Measurements from ENCODE around the gene TBX2. TPM values are rescaled to one million over a fixed set of nuclear protein-coding genes. Genes with fewer than 3 reads are reported as not detected.

The TBX2 gene
- polyA plus RNA-seq, 4 donors, result 60.0 to 111 (median 94.8) TPM

DNA sequence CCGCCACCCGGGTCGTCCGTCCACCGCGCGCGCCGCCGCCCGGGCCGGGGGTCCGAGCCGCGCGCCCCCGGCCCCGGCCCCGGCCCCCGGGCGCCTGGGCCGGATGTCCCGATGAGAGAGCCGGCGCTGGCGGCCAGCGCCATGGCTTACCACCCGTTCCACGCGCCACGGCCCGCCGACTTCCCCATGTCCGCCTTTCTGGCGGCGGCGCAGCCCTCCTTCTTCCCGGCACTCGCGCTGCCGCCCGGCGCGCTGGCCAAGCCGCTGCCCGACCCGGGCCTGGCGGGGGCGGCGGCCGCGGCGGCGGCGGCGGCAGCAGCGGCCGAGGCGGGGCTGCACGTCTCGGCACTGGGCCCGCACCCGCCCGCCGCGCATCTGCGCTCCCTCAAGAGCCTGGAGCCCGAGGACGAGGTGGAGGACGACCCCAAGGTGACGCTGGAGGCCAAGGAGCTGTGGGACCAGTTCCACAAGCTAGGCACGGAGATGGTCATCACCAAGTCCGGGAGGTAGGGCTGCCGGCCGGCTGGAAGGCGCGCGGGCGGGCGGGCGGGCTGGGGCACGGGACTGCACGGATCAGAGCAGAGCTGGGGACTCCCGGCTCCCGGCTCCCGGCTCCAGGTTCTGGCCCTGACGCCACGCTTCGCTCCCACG is 548 bp downstream of the TBX2 start:
- DNase-seq (ENCODE audit: low read depth in 4 of 4, low spot score in 2 of 4), result no peak

DNA sequence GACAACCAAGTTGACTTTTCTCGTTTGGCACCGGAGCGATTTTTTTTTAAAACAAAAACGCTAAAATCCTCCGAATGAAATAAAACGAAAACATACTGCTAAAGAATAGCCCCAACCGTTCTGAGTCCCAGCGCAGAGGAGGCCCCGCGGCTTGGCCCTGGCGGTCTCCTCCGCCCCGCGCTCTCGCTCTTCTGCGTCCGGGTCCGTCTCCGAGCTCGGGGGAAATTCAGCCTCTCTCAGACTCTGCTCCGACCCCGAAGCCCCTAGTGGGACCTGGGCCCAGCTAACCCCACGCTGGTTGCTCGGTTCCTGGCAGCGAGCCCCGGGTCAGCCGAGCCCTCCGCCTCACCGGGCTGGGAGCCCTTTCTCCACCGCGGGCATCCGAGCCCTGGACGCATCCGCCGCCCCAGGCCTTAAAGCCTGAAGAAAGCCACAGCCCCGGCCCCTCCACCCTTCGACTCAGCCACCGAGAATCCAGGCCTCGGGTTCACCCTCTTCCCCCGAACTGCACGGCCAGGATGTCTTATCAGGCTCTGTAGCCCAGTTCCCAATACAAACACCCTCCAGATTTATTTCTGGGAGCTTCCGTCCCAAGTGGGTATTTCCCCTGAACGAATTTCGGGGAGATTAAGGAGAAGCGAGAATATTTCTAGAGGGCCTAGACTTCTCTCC is 1.2 kb downstream of the TBX2 start:
- DNase-seq (ENCODE audit: low read depth in 4 of 4, low spot score in 2 of 4), result no peak

DNA sequence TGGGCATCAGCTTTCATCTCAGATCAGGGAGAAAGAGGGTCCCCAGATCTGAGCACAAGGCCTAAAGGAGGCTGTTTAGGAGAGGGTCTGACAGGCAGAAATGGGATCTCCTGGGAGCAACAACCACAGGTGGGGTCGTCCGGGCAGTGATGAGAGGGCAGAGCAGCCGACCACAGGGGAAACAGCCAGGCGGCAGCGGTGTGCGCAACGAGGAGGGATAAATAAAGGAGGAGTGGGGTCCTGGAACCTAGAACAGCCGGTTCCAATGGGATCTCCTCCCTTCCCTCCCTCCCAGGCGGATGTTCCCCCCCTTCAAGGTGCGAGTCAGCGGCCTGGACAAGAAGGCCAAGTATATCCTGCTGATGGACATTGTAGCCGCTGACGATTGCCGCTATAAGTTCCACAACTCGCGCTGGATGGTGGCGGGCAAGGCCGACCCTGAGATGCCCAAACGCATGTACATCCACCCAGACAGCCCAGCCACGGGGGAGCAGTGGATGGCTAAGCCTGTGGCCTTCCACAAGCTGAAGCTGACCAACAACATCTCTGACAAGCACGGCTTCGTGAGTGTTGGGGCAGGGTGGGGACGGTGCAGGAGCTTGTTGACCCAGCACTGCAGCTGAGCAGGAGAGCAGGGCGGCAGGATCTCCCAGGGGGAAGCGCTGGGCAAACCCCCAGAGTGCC is 1.9 kb downstream of the TBX2 start:
- no peak for DNase-seq (ENCODE audit: low read depth in 4 of 4, low spot score in 2 of 4)

DNA sequence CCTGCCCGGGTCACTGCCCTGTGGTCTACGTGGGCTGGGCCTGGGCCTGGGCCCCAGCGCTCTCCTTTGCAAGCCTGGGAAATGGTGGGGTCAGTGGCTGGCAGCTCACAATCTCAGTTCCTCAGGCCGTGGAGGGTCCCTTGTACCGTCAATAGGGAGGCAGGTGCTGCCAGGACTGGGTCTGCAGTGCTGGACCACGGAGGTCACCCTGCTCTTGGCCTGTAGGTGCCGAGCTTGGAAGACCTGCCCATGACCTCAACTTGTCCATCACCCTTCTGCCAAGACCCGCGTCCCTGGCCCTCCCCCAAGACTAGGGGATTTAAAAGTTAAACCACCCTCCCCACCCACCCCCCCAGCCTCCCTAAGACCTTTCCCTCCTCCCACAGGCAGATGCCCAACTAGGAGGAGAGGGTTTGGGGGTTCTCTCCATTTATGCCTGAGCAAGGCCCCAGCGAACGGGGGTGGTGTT is 2.5 kb downstream of the TBX2 start:
- DNase-seq (ENCODE audit: low read depth in 4 of 4, low spot score in 2 of 4), result no peak

DNA sequence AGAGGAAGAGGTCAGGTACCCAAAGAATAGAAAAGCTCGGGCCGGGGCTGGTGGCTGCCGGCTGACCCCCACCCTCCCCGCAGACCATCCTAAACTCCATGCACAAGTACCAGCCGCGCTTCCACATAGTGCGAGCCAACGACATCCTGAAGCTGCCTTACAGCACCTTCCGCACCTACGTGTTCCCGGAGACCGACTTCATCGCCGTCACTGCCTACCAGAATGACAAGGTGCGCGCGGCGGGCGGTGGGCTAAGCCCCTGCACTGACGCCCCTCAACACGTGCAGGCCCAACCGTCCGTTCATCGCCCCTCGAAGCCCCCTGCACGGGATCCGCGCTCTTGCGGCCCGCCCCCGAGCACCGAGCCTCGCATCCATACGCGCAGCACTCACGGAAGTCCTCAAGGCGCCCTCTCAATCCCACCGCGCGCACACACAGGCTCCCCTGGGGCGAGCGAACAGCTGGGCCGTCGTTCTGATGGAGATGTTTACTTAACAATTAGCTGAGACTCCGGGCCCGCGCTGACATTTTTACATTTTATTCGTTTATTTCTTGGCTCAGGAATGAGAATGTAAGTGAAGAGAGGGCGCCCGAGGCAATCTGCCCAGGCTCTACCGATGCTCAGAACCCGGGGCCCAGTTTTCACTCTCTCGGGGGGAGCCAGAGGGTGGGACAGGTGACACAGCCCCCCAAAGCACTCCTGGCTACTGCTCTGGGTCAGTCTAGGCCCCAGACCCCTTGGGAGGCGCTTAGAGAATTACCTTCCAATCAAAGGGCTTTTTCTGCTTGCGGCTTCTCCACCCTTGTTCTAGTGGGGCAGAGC is 3.5 kb downstream of the TBX2 start:
- no peak for DNase-seq (ENCODE audit: low read depth in 4 of 4, low spot score in 2 of 4)

DNA sequence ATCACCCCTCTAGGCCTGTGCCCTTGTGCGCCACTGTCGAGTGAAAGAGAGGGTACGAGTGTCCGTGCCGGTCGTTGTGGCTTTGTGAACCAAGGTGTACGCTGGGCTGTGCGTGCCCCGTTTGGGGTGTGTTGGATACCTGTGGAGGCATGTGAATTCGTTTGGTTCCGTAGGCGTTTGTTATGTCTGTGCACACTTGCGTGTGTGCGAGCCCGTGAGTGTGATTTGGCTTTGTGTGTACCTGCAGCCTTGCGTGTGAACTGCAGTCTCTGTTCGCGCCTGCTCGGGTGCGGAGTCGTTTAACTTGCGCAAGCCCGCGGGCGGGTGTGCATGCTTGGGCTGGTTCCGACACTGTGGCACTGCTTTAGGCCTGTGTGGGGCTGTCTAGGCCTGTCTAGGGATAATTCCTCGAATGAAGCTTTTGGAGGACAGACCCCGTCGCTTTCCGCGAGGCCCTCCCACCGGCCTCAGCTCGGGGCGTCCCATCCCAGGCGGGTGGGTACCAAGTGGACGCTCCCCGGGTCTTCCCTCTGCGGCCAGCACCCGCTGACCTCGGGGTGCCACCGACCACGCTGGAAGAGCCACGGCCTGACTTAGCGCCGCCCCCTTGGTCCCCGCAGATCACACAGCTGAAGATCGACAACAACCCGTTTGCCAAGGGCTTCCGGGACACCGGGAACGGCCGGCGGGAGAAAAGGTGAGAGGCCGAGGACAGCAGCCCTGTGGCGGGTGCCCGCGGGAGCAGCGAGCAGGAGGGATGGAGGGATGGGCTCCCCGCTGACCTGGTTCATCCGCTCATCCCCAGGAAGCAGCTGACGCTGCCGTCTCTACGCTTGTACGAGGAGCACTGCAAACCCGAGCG is 4.4 kb downstream of the TBX2 start:
- DNase-seq (ENCODE audit: low read depth in 4 of 4, low spot score in 2 of 4), result no peak

DNA sequence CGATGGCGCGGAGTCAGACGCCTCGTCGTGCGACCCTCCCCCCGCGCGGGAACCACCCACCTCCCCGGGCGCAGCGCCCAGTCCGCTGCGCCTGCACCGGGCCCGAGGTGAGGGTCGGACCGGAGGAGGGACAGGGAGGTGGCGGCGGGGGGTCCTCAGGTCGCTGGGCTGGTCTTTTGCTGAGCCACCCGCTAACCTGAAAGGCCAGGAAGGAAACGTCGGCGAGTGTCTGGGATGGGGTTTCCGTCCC is 4.9 kb downstream of the TBX2 start:
- no peak for DNase-seq (ENCODE audit: low read depth in 4 of 4, low spot score in 2 of 4)

DNA sequence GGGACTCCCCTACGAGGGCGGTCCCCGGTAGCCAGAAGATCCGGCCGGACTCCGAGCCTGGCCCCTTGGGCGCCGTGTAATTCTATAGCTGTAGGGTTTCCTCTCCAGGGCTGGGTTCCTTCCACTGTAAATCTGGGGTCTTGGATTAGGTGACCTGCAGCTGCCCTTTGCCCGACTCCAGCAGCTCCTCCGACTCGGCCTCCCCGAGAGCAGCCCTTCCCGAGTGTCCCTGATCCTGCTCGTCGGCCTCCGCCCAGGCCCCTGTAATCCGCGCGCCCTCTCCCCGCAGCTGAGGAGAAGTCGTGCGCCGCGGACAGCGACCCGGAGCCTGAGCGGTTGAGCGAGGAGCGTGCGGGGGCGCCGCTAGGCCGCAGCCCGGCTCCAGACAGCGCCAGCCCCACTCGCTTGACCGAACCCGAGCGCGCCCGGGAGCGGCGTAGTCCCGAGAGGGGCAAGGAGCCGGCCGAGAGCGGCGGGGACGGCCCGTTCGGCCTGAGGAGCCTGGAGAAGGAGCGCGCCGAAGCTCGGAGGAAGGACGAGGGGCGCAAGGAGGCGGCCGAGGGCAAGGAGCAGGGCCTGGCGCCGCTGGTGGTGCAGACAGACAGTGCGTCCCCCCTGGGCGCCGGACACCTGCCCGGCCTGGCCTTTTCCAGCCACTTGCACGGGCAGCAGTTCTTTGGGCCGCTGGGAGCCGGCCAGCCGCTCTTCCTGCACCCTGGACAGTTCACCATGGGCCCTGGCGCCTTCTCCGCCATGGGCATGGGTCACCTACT is 5.5 kb downstream of the TBX2 start:
- DNase-seq (ENCODE audit: low read depth in 4 of 4, low spot score in 2 of 4), result no peak

DNA sequence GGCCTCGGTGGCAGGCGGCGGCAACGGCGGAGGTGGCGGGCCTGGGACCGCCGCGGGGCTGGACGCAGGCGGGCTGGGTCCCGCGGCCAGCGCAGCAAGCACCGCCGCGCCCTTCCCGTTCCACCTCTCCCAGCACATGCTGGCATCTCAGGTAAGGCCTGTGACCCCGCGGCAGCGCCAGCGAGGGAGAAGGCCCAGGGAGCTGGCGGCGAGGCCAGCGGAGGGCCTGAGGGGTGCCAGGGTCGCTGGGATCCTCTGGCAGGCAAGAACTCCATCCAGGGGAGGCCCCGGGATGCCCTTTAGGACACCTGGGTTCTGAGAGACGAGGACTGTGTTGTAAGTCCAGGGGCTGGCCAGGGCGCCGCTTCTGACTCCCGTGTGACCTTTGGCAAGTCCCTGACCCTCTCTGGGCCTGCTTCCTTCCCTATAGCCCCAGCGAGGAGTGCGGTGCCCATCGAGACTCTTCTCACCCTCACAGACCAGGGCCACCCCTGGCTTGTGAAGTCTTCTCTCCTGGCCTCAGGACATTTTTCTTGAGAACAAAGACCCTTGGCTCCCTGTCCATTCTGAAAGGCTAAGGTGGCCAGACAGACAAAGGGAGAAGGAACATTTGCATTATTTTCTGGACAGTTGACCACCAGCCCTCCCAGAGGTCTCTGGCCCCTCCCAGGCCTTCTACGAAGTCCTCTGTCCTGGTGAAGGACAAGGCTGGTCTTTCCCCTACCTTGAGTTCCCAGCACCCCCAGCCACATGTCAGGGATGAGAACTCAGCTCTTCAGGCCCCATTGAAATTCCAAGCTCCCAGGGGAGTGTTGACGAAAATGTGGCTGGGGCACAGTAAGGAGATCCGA is 6.3 kb downstream of the TBX2 start:
- DNase-seq (ENCODE audit: low read depth in 4 of 4, low spot score in 2 of 4), result no peak

DNA sequence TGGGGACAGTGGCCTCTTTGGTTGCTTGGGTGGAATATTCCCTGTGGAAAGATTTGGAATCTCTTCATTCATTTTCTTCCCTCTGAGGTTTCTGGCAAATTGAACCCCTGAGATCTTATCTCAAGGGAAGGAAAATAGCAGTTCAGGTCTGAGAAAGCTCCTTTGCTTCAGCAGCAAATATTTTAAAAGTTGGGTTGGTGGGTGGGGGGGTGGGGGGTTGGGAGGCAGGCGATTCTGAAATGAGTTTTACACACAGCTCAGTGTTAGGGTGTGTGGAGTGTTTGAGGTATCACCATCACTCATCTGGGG is 6.8 kb downstream of the TBX2 start:
- DNase-seq (ENCODE audit: low read depth in 4 of 4, low spot score in 2 of 4), result no peak

DNA sequence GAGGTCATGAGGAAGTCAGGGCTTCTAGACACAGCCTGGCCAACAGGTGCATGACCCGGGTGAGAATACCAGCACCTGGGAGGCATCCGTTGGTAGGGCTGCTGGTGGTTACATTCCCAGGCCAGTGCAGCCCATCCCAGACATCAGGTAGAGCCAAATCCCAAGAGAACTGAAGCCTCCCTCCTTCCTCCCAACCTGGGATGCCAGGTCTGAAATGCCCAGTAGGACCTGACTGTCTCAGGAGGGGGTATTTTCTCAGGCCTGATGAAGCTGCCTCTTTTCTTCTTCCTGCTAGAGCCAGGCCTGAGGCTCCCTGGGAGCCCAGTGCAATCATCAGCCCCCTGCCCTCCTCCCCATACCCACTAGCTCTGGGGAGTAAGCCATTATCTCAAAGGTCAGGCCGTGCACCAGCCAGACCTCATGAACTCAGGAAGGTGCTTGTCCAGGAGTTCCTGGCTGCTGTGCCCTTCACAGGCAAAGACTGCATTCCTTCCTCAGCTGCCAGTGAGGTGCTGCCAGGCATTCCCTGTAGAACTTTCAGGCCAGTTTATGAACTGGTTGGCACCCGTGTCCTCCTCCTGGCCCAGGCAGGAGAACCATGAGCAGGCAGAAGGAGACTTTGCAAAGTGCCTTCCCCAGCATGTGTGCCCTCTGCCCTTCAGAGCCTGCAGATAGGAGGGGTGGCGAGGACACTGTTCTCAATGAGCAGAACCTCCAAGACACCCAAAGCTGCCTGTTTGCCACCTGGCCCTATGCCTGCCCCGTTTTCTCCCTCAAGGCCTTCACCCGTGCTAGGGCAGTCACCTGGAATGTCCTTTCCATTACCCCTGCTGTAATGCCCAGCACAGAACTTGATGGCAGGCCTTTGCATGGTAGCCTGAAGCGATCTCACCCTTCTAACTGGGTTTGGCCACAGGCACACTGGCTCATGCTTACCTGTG is 7.6 kb downstream of the TBX2 start:
- no peak for DNase-seq (ENCODE audit: low read depth in 4 of 4, low spot score in 2 of 4)

DNA sequence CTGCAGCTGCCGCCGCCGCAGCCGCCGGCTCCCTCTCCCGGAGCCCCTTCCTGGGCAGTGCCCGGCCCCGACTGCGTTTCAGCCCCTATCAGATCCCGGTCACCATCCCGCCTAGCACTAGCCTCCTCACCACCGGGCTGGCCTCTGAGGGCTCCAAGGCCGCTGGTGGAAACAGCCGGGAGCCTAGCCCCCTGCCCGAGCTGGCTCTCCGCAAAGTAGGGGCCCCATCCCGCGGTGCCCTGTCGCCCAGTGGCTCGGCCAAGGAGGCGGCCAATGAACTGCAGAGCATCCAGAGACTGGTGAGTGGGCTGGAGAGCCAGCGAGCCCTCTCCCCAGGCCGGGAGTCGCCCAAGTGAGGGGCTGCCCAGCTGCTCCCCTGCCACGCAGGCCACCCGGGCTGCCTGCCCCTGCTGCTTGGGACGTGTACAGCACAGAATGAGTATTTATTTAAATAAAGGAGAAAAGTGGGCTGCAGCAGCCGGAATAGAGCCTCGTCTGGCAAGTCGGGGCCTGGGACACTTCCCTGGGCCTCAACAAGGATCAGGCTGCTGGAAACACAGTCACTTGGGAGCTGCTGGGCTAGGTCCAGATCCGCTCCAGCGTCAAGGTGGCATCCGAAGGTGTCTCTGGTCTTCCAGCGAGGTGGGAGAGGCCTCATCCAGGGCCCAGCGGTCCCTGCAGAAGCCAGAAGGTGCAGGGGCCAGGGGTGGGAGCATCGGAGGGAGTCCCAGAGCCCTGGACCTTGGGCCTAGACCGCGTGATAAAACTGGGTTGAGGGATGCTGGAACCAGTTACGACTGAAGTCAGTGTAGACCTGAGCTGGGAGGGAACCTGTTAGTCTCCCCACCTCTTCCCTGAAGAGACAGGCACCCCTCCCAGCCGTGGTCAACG is 8.8 kb downstream of the TBX2 start:
- no peak for DNase-seq (ENCODE audit: low read depth in 4 of 4, low spot score in 2 of 4)

DNA sequence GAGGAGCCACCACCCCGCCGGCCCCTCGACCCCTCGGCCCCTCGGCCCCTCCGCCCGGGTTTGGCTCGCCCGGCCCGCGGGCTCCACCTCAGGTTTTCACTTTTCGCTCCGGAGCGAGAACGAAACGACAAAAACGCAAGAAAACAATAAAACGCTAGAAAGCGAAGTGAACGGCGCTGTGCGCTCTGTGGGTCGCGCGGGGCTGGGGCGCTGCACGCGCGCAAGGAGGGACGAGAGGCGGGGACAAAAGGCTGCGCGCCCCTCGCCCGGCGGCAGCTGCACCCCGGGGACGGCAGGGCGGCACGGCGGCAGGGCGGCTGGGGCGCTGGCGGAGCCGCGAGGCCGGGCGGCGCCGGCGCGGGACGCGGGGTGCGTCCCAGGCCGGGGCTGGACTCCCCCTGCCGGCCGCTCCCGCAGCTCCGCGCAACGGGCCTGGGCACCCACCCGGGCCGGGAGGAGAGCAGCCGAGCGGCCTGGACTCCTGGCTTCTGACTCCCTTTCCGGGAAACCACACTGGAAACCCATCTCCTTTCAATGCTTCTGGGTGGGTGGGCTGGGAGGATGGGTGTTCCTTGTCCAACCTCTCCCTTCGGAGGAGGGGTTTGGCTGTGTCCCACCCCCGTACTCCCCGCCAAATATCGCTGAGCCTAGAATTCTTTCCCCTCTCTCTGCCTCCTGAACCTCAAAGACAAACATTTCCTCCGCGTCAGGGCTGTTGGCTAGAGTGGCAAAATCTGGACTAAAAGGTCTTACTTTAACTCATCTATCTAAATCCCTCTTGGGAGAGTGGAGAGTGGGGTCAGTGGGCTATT is 9.9 kb downstream of the TBX2 start:
- no peak for DNase-seq (ENCODE audit: low read depth in 4 of 4, low spot score in 2 of 4)

DNA sequence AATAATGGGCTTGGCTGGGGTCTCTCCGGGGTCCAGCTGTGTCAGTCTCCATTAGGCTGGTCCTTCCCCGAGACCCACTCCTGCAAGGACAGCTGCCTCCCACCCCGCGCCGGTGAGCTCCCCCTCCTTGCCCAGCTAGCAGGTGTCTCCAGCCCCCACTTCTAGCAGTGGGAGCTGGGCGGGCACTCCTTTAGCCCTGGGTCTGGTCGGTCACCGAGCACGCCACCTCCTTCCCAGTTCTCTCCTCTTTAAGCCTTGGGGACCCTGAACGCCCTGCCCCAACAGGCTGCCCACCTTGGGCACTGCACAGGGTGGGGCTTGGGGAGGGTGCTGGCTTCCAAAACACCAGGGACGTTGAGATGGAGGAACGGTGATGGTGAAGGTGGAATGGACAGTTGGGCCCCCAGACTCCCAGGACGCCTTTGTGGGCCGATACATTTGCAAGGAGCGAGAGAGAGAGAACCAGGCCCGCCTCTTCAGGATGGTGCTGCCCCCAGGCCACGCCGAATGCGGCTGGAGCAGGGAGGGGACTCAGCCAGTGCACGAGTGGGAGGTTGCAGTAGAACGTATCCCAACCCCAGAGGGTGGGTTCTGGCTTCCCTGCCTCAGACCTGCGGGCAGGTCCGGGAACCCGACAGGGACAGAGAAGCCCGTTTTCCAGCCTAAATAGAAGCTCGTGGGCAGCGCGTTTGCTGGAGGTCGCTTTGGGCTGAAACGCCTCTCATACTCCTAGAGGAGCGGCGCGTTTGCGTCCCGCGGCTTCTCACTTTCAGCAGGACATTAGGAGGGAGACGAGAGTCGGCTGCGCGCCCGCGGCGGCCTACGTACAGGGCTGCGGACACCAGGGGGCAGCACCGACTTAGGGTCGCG is 10.7 kb downstream of the TBX2 start:
- DNase-seq (ENCODE audit: low read depth in 4 of 4, low spot score in 2 of 4), result no peak

DNA sequence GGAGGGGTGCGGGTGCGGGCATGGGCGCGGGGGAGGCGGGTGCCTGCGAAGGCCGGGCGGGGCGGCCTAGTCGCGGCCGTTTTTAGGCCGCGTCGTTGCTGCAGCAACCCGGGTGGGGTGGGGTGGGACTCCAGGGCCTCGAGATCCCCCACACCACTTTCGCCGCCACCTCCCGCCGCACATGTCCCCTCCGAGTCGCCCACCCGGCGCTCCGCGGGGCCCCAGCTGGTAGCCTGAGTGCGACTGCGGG is 11.3 kb downstream of the TBX2 start:
- DNase-seq (ENCODE audit: low read depth in 4 of 4, low spot score in 2 of 4), result no peak
